Activated CD8-positive, alpha-beta memory T cell treated with anti-CD3 and anti-CD28 coated beads for 48 hours (primary cell): Measurements from ENCODE around the gene EVC2.
"Not testable (repeated sequence)": the region's sequence is repeated elsewhere in the genome, so short reads cannot be mapped to it uniquely, and the experiment has no call there.

ENCODE experiments used
- DNase-seq, 3 experiments: peaks; one replicate each; pipeline ENCODE4 v3.0.0-alpha.2; 2020; ENCODE audit warnings: low read depth in 2 of 3, low spot score in 2 of 3

EVC2 gene

GRCh38 chr4:5629542-5629941, 78.8 kb downstream of the EVC2 start:
- no peak for DNase-seq

GRCh38 chr4:5626913-5627312, 81.4 kb downstream of the EVC2 start:
- no peak for DNase-seq

- DNase-seq, result no peak
Measured at GRCh38 chr4:5622596-5622995, 85.8 kb downstream of the EVC2 start.

- no peak for DNase-seq
Measured at GRCh38 chr4:5619913-5620625, 88.3 kb downstream of the EVC2 start.

- no peak for DNase-seq
Measured at GRCh38 chr4:5618051-5618960, 90.1 kb downstream of the EVC2 start.

GRCh38 chr4:5616331-5616950, 91.9 kb downstream of the EVC2 start:
- DNase-seq, result no peak

- DNase-seq, result no peak
Measured at GRCh38 chr4:5615496-5616075, 92.8 kb downstream of the EVC2 start.

GRCh38 chr4:5611750-5612149, 96.6 kb downstream of the EVC2 start:
- no peak for DNase-seq

- no peak for DNase-seq
Measured at GRCh38 chr4:5609306-5610007, 98.9 kb downstream of the EVC2 start.

- DNase-seq, result not testable (repeated sequence)
Measured at GRCh38 chr4:5593828-5594227, 114.5 kb downstream of the EVC2 start.

- no peak for DNase-seq
Measured at GRCh38 chr4:5592272-5592671, 116.1 kb downstream of the EVC2 start.

- DNase-seq, result no peak
Measured at GRCh38 chr4:5589495-5589894, 118.9 kb downstream of the EVC2 start.

GRCh38 chr4:5588046-5588445, 120.3 kb downstream of the EVC2 start:
- no peak for DNase-seq

- no peak for DNase-seq
Measured at GRCh38 chr4:5575941-5576340, 132.4 kb downstream of the EVC2 start.

GRCh38 chr4:5574386-5574785, 134.0 kb downstream of the EVC2 start:
- no peak for DNase-seq

GRCh38 chr4:5573965-5574364, 134.4 kb downstream of the EVC2 start:
- DNase-seq, result no peak

GRCh38 chr4:5572751-5573150, 135.6 kb downstream of the EVC2 start:
- DNase-seq, result no peak

GRCh38 chr4:5572114-5572513, 136.2 kb downstream of the EVC2 start:
- no peak for DNase-seq

GRCh38 chr4:5571646-5572045, 136.7 kb downstream of the EVC2 start:
- no peak for DNase-seq

GRCh38 chr4:5569451-5569850, 138.9 kb downstream of the EVC2 start:
- DNase-seq, result no peak

- DNase-seq, result no peak
Measured at GRCh38 chr4:5568931-5569330, 139.4 kb downstream of the EVC2 start.
